BE2C (cell line): ENCODE measurements around the gene TCEANC.

Experiments used
- DNase-seq: peaks from one replicate; pipeline ENCODE4 v3.0.0-alpha.2; 2020
- H3K27me3 ChIP-seq: fragments of 250-450 bp; sonication (Bioruptor Pico); 2 replicates; pipeline ENCODE4 v1.5.1; 2020; ENCODE audit warnings: mild to moderate bottlenecking
- H3K36me3 ChIP-seq: fragments of 250-450 bp; sonication (Bioruptor Pico); 2 replicates; pipeline ENCODE4 v1.5.1; 2020; ENCODE audit warnings: mild to moderate bottlenecking
- H3K4me1 ChIP-seq: fragments of 250-450 bp; sonication (Bioruptor Pico); 2 replicates; pipeline ENCODE4 v1.5.1; 2020
- H3K4me3 ChIP-seq: 2 replicates; pipeline ENCODE4 v1.5.1; 2011; ENCODE audit warnings: low read depth, low read length
- H3K9me3 ChIP-seq: fragments of 250-450 bp; sonication (Bioruptor Pico); 2 replicates; pipeline ENCODE4 v1.5.1; 2020
- CTCF ChIP-seq: IDR thresholded peaks from 2 replicates; pipeline ENCODE4 v1.5.1; 2012; ENCODE audit warnings: mild to moderate bottlenecking, low read depth, low read length

The TCEANC gene

GRCh38 chrX:13694983-13695382 is 42.0 kb downstream of the TCEANC start:
- DNase-seq, result no peak
- Histone ChIP-seq H3K9me3 (no peaks in the 10 kb centered on the region), H3K4me3 (no peak overlapping the region), H3K4me1 (peaks cover 5% of the 10 kb centered on the region; the same call in 1 of the 2 replicates), H3K27me3 (no peaks in the 10 kb centered on the region), H3K36me3 (no peaks in the 10 kb centered on the region)
- no peak for TF ChIP-seq CTCF

GRCh38 chrX:13695601-13696115 is 42.7 kb downstream of the TCEANC start:
- TF ChIP-seq CTCF, result no peak
- peaks cover 5% of the 10 kb centered on the region; the same call in 1 of the 2 replicates for H3K4me1 ChIP-seq
- no peak for DNase-seq
- H3K27me3 ChIP-seq, result no peaks in the 10 kb centered on the region
- H3K4me3 ChIP-seq, result no peak overlapping the region
- no peaks in the 10 kb centered on the region for H3K36me3 ChIP-seq
- H3K9me3 ChIP-seq, result no peaks in the 10 kb centered on the region

- H3K27me3 ChIP-seq, result no peaks in the 10 kb centered on the region
- TF ChIP-seq CTCF, result no peak
- H3K36me3 ChIP-seq, result no peaks in the 10 kb centered on the region
- no peak overlapping the region for H3K4me3 ChIP-seq
- H3K9me3 ChIP-seq, result no peaks in the 10 kb centered on the region
- peaks cover 5% of the 10 kb centered on the region; the same call in 1 of the 2 replicates for H3K4me1 ChIP-seq
- DNase-seq, result no peak
These were observed 44.5 kb downstream of the TCEANC start for GRCh38 chrX:13697455-13697854.

GRCh38 chrX:13697976-13698375 is 45.0 kb downstream of the TCEANC start:
- DNase-seq, result no peak
- Histone ChIP-seq H3K27me3 (no peaks in the 10 kb centered on the region), H3K4me3 (no peak overlapping the region), H3K9me3 (no peaks in the 10 kb centered on the region), H3K4me1 (peaks cover 3% of the 10 kb centered on the region; the same call in 1 of the 2 replicates), H3K36me3 (no peaks in the 10 kb centered on the region)
- no peak for TF ChIP-seq CTCF

- H3K27me3 ChIP-seq, result no peaks in the 10 kb centered on the region
- H3K4me1 ChIP-seq, result peaks cover under 1% of the 10 kb centered on the region; the same call in 1 of the 2 replicates
- no peaks in the 10 kb centered on the region for H3K36me3 ChIP-seq
- no peaks in the 10 kb centered on the region for H3K9me3 ChIP-seq
- TF ChIP-seq CTCF, result no peak
- DNase-seq, result no peak
- H3K4me3 ChIP-seq, result no peak overlapping the region
These were observed 45.5 kb downstream of the TCEANC start for GRCh38 chrX:13698432-13698831.

GRCh38 chrX:13699183-13699826 is 46.4 kb downstream of the TCEANC start:
- no peaks in the 10 kb centered on the region for H3K9me3 ChIP-seq
- H3K4me3 ChIP-seq, result no peak overlapping the region
- H3K27me3 ChIP-seq, result no peaks in the 10 kb centered on the region
- H3K4me1 ChIP-seq, result no peaks in the 10 kb centered on the region
- H3K36me3 ChIP-seq, result no peaks in the 10 kb centered on the region
- TF ChIP-seq CTCF, result no peak
- no peak for DNase-seq
